Measurements from ENCODE around the gene ACAP2.

The ACAP2 gene

DNA sequence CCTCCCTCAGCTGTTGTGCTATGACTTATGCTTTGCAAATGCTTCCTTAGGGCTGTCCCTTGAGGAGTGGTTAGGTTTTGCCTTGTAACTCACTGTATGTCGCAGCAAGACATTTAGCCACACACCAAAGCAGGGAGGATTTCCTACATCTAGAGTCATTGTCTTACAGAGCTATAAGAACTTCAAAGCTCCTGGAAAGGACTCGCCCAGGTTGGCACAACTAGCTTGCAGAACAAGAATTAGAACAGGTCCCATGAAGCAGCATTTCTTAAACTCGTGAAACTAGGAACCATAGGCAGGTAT lies 19.4 kb upstream of the ACAP2 start:
- DNase-seq (ENCODE audit: insufficient read length, low spot score) (no peak), FAIRE-seq (no peak)
- TF ChIP-seq, protein P1, sequence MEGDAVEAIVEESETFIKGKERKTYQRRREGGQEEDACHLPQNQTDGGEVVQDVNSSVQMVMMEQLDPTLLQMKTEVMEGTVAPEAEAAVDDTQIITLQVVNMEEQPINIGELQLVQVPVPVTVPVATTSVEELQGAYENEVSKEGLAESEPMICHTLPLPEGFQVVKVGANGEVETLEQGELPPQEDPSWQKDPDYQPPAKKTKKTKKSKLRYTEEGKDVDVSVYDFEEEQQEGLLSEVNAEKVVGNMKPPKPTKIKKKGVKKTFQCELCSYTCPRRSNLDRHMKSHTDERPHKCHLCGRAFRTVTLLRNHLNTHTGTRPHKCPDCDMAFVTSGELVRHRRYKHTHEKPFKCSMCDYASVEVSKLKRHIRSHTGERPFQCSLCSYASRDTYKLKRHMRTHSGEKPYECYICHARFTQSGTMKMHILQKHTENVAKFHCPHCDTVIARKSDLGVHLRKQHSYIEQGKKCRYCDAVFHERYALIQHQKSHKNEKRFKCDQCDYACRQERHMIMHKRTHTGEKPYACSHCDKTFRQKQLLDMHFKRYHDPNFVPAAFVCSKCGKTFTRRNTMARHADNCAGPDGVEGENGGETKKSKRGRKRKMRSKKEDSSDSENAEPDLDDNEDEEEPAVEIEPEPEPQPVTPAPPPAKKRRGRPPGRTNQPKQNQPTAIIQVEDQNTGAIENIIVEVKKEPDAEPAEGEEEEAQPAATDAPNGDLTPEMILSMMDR (IDR thresholded peaks at IDR 0.05; ENCODE audit: insufficient read depth, missing control alignments) = no peak

DNA sequence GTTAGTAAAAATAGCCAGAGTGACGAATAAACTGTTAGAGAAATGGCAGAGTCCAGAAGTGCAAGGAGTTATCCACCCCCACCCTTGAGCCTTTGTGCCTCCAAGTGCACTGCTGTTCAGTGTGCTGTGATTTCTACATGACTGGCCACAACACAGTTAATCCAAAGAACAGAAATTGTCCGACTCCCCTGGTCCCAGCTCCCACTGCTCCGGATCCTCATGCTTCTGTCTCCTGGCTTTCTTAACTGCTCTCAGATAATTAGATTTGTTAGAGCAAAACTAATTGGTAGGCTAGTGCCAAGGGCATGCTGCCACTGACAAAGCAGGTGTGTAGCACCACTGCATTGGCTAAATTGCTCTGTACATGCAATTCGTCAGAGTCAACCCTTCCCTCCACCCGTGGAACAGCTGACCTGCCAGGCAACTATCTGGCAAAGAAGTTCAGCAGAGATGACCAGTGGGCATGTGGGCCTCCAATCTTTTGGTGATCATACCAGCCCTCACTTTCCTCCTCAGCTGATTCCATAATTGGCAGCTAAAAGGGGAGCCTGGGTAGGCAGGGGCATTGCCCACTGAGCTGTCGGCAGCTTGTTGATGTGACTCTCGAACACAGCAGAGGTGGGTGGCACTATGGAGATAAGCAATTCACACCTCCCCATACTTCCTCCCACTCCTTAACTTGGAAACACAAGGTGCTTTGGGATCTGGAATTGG lies 18.9 kb upstream of the ACAP2 start:
- FAIRE-seq (no peak), DNase-seq (ENCODE audit: insufficient read length, low spot score) (no peak)
- TF ChIP-seq, protein P1 (IDR thresholded peaks at IDR 0.05; ENCODE audit: insufficient read depth, missing control alignments) = no peak

DNA sequence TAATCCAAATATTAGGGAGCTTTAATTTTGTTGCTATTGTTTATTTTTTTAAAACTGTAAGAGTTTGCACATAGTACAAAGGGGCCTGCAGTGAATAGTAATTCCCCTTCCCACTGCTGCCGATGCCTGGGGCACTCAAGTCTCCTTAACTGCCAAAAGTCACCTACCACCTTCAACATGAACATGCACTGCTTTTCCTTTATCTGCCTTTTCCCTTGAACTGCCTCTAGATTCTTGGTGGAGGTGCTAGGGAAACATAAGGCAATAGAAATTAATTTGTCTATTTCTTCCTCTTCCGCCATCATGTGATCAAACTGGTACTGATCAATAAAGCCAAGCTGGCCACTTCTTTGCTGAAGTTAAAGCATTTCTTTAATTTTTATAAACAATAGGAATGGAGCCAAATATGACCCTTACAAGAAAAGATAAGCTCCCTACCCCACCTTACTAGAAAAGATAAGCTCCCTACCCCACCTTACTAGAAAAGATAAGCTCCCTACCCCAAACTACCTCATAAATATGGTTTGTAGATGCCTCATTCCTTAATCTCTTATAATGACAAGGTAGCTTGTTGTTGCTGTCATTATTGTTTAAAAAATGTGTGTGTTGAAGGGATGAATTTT lies 17.4 kb upstream of the ACAP2 start:
- FAIRE-seq (no peak), DNase-seq (ENCODE audit: insufficient read length, low spot score) (no peak)
- TF ChIP-seq, protein P1 (IDR thresholded peaks at IDR 0.05; ENCODE audit: insufficient read depth, missing control alignments) = no peak

DNA sequence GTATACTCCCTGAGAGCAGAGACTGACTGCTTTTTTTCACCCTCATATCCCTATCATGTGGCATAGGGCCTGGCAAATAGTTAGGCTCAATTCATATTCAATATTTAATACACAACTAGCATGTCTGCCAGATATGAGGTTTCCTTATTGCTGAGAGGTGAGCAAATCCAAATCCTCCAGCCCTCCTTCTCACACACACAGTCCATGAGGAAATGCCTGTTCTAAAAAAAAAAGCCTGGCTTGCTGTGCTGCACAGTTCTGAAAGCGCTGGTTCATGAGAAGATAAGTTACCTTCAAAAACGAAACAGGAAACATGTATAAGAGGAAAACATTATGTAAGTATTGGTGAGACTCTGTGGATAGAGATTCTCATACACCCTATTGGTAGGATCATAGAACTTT lies 15.5 kb upstream of the ACAP2 start:
- DNase-seq (ENCODE audit: insufficient read length, low spot score) = no peak
- TF ChIP-seq, protein P1 (IDR thresholded peaks at IDR 0.05; ENCODE audit: insufficient read depth, missing control alignments) = no peak
- no peak for FAIRE-seq

DNA sequence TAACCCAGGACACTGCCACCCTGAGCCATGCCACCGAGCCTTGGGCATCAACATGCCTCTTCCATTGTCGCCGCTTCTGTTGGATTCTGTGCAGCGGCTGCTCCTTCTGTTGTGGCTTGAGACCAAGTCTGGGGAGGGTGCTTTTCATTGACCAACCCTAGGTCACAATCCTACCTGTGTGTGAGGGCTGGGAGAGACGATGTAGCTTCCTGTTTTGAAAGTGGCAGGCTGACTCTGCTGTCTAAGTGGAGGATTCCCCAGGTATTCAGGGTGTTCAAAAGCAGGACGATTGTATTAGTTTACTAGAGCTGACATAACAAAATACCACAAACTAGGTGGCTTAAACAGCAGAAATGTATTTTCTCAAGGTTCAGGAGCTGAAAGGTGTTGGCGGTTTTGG lies 13.0 kb upstream of the ACAP2 start:
- TF ChIP-seq, protein P1 (IDR thresholded peaks at IDR 0.05; ENCODE audit: insufficient read depth, missing control alignments) = no peak
- DNase-seq (ENCODE audit: insufficient read length, low spot score) = no peak
- no peak for FAIRE-seq

DNA sequence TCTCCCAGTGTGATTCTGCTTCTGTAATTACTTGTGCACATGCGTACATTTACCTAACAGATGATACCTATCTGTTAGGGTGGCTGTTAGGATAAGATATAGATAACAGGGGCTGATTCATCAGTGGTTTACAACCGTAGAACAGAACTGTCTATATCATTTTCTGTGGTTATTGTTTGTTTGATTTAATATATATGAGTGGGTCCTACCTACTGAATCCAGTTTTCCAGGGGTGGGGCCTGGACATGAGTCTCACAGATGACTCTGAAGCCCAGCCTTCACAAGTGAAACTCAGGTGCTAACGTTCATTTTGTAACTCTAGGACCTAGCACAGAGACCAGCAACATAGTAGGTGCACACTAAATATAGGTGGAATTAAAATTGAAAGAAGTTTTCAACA lies 10.4 kb upstream of the ACAP2 start:
- no peak for FAIRE-seq
- TF ChIP-seq, protein P1 (IDR thresholded peaks at IDR 0.05; ENCODE audit: insufficient read depth, missing control alignments) = no peak
- no peak for DNase-seq (ENCODE audit: insufficient read length, low spot score)

DNA sequence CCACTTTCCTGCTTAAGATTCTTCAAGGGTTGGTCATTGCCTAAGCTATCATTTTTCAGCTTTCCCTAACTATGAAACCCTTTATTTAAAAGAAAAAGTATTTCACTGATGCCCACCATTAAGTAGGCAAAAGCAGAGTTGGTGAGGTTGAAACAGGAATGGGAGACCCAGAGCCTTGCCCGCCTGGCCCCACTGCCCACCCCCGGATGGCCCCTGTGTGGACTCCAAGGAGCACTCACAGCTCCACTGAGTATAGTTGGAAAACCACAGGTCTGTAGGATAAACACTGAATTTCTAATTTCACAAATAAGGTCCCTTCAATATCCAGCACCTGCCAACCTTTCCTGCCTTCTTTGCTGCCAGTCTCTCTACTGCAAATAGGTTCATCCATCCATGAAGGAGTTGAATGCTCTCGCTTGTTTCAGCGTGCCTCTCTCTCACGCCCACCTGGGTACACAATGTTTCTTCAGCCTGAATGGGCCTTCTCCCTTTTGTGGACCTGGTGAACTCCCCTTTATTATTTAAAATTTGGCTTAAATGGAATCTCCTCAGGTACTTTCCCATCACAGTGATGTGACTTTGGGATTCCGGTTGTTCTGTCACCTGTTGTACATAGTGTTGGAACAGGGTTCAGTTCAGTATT lies 8.7 kb upstream of the ACAP2 start:
- DNase-seq (ENCODE audit: insufficient read length, low spot score) = no peak
- no peak for FAIRE-seq
- TF ChIP-seq, protein P1 (IDR thresholded peaks at IDR 0.05; ENCODE audit: insufficient read depth, missing control alignments) = no peak

Measured in D721Med (cell line).